IMR-90 (cell line): ENCODE data around the gene EMP1. TPM values are rescaled to one million over a fixed set of nuclear protein-coding genes. Genes with fewer than 3 reads are reported as not detected.

Source experiments
- ATAC-seq: fragments of 200-7000 bp; cut with Tn5 transposase; 2 replicates; pipeline ENCODE4 v1.9.1; 2020; ENCODE audit warnings: low read depth, mild to moderate bottlenecking, moderate library complexity
- BruUV-seq: library from RNA; stranded (reverse); fragments of 400-500 nt; replicated peaks from 2 replicates; lab custom pipeline; 2021; lab: Mats Ljungman, UMichigan
- CTCF ChIA-PET: fragments of 300-600 bp; formaldehyde crosslinking; extraction: SDS; loops from one replicate; lab custom pipeline; 2021; ENCODE audit warnings: antibody characterized with exemption; lab: Yijun Ruan, JAX
- POLR2A ChIA-PET: fragments of 300-600 bp; sonication (Branson Sonifier 250); formaldehyde crosslinking; loops from one replicate; lab custom pipeline; 2022; ENCODE audit warnings: antibody characterized with exemption; ENCODE audit not compliant: unreplicated experiment; lab: Charles Lee
- DNase-seq: peaks from one replicate; pipeline ENCODE4 v3.0.0; 2013
- H2AFZ ChIP-seq: replicated peaks from 2 replicates; pipeline ENCODE3; 2013; ENCODE audit warnings: low read length, mild to moderate bottlenecking; ENCODE audit not compliant: poor library complexity
- H2AK5ac ChIP-seq: 2 replicates; pipeline ENCODE4 v1.6.1; 2013; ENCODE audit warnings: low read depth, low read length, inconsistent platforms
- H2AK9ac ChIP-seq: replicated peaks from 2 replicates; pipeline ENCODE3; 2013; ENCODE audit warnings: mild to moderate bottlenecking, low read depth, low read length, moderate library complexity; ENCODE audit not compliant: poor library complexity
- H2BK120ac ChIP-seq: 2 replicates; pipeline ENCODE4 v1.6.1; 2013; ENCODE audit warnings: low read depth, low read length, inconsistent platforms
- H2BK15ac ChIP-seq: 3 replicates; pipeline ENCODE4 v1.6.1; 2013; ENCODE audit warnings: low read depth, low read length, inconsistent platforms
- H2BK20ac ChIP-seq: 2 replicates; pipeline ENCODE4 v1.6.1; 2013; ENCODE audit warnings: low read depth, mild to moderate bottlenecking, inconsistent platforms, low read length, moderate library complexity
- H2BK5ac ChIP-seq: 2 replicates; pipeline ENCODE4 v1.6.1; 2013; ENCODE audit warnings: mild to moderate bottlenecking, low read depth, low read length, inconsistent platforms; ENCODE audit not compliant: poor library complexity, severe bottlenecking
- H3K14ac ChIP-seq: replicated peaks from 2 replicates; pipeline ENCODE4 v1.6.1; 2013; ENCODE audit warnings: low read depth, low read length, inconsistent platforms
- H3K18ac ChIP-seq: 2 replicates; pipeline ENCODE4 v1.6.1; 2013; ENCODE audit warnings: low read depth, low read length, control low read depth
- H3K23ac ChIP-seq: 2 replicates; pipeline ENCODE4 v1.6.1; 2013; ENCODE audit warnings: low read depth, low read length, inconsistent platforms
- H3K27ac ChIP-seq: 2 replicates; pipeline ENCODE4 v1.5.1; 2013; ENCODE audit warnings: mild to moderate bottlenecking, control low read depth, low read length; ENCODE audit not compliant: insufficient read depth
- H3K27me3 ChIP-seq: 2 replicates; pipeline ENCODE4 v1.6.1; 2013; ENCODE audit warnings: low read length; ENCODE audit not compliant: control insufficient read depth, insufficient read depth
- H3K36me3 ChIP-seq: 2 replicates; pipeline ENCODE4 v1.6.1; 2013; ENCODE audit warnings: low read length, mixed read lengths; ENCODE audit not compliant: control insufficient read depth, insufficient read depth
- H3K4ac ChIP-seq: 2 replicates; pipeline ENCODE4 v1.6.1; 2013; ENCODE audit warnings: low read depth, low read length, inconsistent platforms
- H3K4me1 ChIP-seq: 2 replicates; pipeline ENCODE4 v1.6.1; 2013; ENCODE audit warnings: low read length, mixed read lengths; ENCODE audit not compliant: control insufficient read depth, insufficient read depth
- H3K4me2 ChIP-seq: 2 replicates; pipeline ENCODE4 v1.6.1; 2013; ENCODE audit warnings: low read depth, mild to moderate bottlenecking, control low read depth, low read length, moderate library complexity
- H3K4me3 ChIP-seq: 2 replicates; pipeline ENCODE4 v1.5.1; 2013; ENCODE audit warnings: low read depth, mild to moderate bottlenecking, control low read depth, low read length, moderate library complexity; ENCODE audit not compliant: insufficient read depth
- H3K56ac ChIP-seq: 2 replicates; pipeline ENCODE4 v1.6.1; 2013; ENCODE audit warnings: low read length, inconsistent platforms; ENCODE audit not compliant: insufficient read depth; ENCODE audit errors: extremely low read depth
- H3K79me1 ChIP-seq, 2 experiments: 2 replicates each; pipeline ENCODE4 v1.6.1; 2013; ENCODE audit warnings: low read length in 2 of 2, inconsistent platforms in 1 of 2, low read depth in 1 of 2
- H3K9ac ChIP-seq: 2 replicates; pipeline ENCODE4 v1.6.1; 2013; ENCODE audit warnings: low read depth, low read length, control low read depth
- H3K9me1 ChIP-seq: 2 replicates; pipeline ENCODE4 v1.6.1; 2013; ENCODE audit warnings: low read length, inconsistent platforms; ENCODE audit not compliant: insufficient read depth
- H3K9me3 ChIP-seq: 2 replicates; pipeline ENCODE4 v1.6.1; 2013; ENCODE audit warnings: low read length; ENCODE audit not compliant: control insufficient read depth, insufficient read depth
- H4K20me1 ChIP-seq: 2 replicates; pipeline ENCODE4 v1.6.1; 2013; ENCODE audit warnings: low read length, inconsistent platforms; ENCODE audit not compliant: insufficient read depth
- H4K5ac ChIP-seq: 2 replicates; pipeline ENCODE4 v1.6.1; 2013; ENCODE audit warnings: mild to moderate bottlenecking, low read depth, low read length, control low read depth
- H4K8ac ChIP-seq, 2 experiments: 2 replicates each; pipeline ENCODE4 v1.6.1; 2013; ENCODE audit warnings: low read depth in 2 of 2, low read length in 2 of 2, control low read depth in 1 of 2, inconsistent platforms in 1 of 2
- H4K91ac ChIP-seq: 2 replicates; pipeline ENCODE4 v1.6.1; 2013; ENCODE audit warnings: low read depth, low read length, inconsistent platforms; ENCODE audit not compliant: insufficient read depth
- BHLHE40 ChIP-seq: fragments of 150-350 bp; IDR thresholded peaks from 2 replicates; pipeline ENCODE4 v1.6.1; 2016; ENCODE audit warnings: mild to moderate bottlenecking, low read depth, low read length
- ELK1 ChIP-seq: fragments of 150-350 bp; IDR thresholded peaks from 2 replicates; pipeline ENCODE4 v1.6.1; 2016; ENCODE audit warnings: low read depth, mild to moderate bottlenecking, low read length, moderate library complexity, borderline replicate concordance
- FOS ChIP-seq: fragments of 150-350 bp; IDR thresholded peaks from 2 replicates; pipeline ENCODE4 v1.6.1; 2016; ENCODE audit warnings: low read depth, low read length
- MXI1 ChIP-seq: IDR thresholded peaks from 2 replicates; pipeline ENCODE4 v1.6.1; 2012; ENCODE audit warnings: low read depth, mild to moderate bottlenecking, low read length, moderate library complexity, borderline replicate concordance
- NFE2L2 ChIP-seq: fragments of 150-350 bp; IDR thresholded peaks from 2 replicates; pipeline ENCODE4 v1.6.1; 2016; ENCODE audit warnings: low read depth, mild to moderate bottlenecking, low read length
- POLR2A ChIP-seq: IDR thresholded peaks from 2 replicates; pipeline ENCODE4 v1.6.1; 2012; ENCODE audit warnings: mild to moderate bottlenecking, low read depth, low read length
- RAD21 ChIP-seq: IDR thresholded peaks from 2 replicates; pipeline ENCODE4 v1.6.1; 2012; ENCODE audit warnings: low read length, improper control_type of control experiment
- RFX5 ChIP-seq: IDR thresholded peaks from 2 replicates; pipeline ENCODE4 v1.8.0; 2012; ENCODE audit warnings: low read depth, mild to moderate bottlenecking, low read length, moderate library complexity
- USF2 ChIP-seq: fragments of 150-350 bp; IDR thresholded peaks from 2 replicates; pipeline ENCODE4 v1.6.1; 2017; ENCODE audit warnings: mild to moderate bottlenecking, antibody characterized with exemption, low read length, low read depth
- WGBS, 2 experiments: methylation state at CpG; one replicate each; pipeline versions ENCODE4 v1.1.5 to v1.1.7; 2013; ENCODE audit warnings: missing lambda C conversion rate in 2 of 2; ENCODE audit not compliant: insufficient read length in 1 of 2; ENCODE audit errors: extremely low coverage in 2 of 2; 5-methylcytosine and 5-hydroxymethylcytosine counted together
- dilution Hi-C: fragments of 300-500 bp; cut with HindIII; formaldehyde crosslinking; loops from one replicate; pipeline ENCODE4 v1.14.3; 2018; ENCODE audit warnings: low sequenced_read_pairs; ENCODE audit not compliant: unreplicated experiment
- in situ Hi-C: fragments of 300-500 bp; cut with MboI; formaldehyde crosslinking; loops from 3 replicates; pipeline ENCODE4 v1.14.3; 2019; ENCODE audit warnings: low sequenced_read_pairs, inconsistent platforms, mixed read lengths
- intact Hi-C: fragments of 100-400 bp; cut with micrococcal nuclease; formaldehyde crosslinking; loops from 2 replicates; pipeline ENCODE4 v1.10.0; 2022
- polyA plus RNA-seq, 3 experiments: library from polyadenylated mRNA; depleted of rRNA; stranded (reverse); fragments of >200 nt; gene quantifications; 2 replicates each; pipeline ENCODE4 v1.2.3, GENCODE V29; 2012; ENCODE audit warnings: low replicate concordance in 1 of 3
- total RNA-seq: library from RNA; depleted of rRNA; stranded (reverse); fragments of >200 nt; gene quantifications from 2 replicates; pipeline ENCODE4 v1.2.3, GENCODE V29; 2012

EMP1 gene
- total and polyA plus RNA-seq, 2 of the 4 experiments (the other 2 are of a cell fraction), result 137 to 201 TPM

GRCh38 chr12:13219320-13219719, 22.8 kb downstream of the EMP1 start:
- Histone ChIP-seq H2AFZ (no peak overlapping the region), H4K5ac (no peak overlapping the region), H2BK5ac (no peak overlapping the region), H3K4ac (no peak overlapping the region), H3K14ac (no peak overlapping the region), H3K56ac (no peak overlapping the region), H3K79me1 (peaks cover 10 to 34% of the 10 kb centered on the region in 2 experiments), H2BK15ac (no peak overlapping the region), H2AK5ac (no peak overlapping the region), H3K9ac (no peak overlapping the region), H3K36me3 (peaks cover 27% of the 10 kb centered on the region), H4K8ac (no peak overlapping the region), H3K9me1 (peaks cover 22% of the 10 kb centered on the region), H2BK20ac (no peak overlapping the region), H3K18ac (no peak overlapping the region), H3K23ac (no peak overlapping the region), H3K4me2 (no peak overlapping the region), H3K4me1 (peaks cover 18% of the 10 kb centered on the region), H3K27me3 (no peaks in the 10 kb centered on the region), H2BK120ac (no peak overlapping the region), H4K91ac (no peak overlapping the region), H3K27ac (no peak overlapping the region), H3K9me3 (peaks cover 5% of the 10 kb centered on the region), H4K20me1 (no peaks in the 10 kb centered on the region), H3K4me3 (no peak overlapping the region), H2AK9ac (no peak overlapping the region)
- intact Hi-C loops, result no loop called here
- CTCF ChIA-PET, result interaction anchor here (0.7 to 1.2 kb wide), 2 partner anchors 15 to 121 kb away, joined by 3 to 5 read pairs; no protein-coding TSS in a partner anchor
- DNase-seq (no peak), ATAC-seq (no peak)
- 94% methylated on average over 2 of the region's 3 CpGs; no CpG with 5 or more reads in 1 of the 2 experiments for WGBS, 2 experiments
- TF ChIP-seq NFE2L2 (no peak), MXI1 (no peak), USF2 (no peak), RAD21 (no peak), POLR2A (no peak), FOS (no peak), RFX5 (no peak), ELK1 (no peak), BHLHE40 (no peak)
- POLR2A ChIA-PET, result no interaction called here
- dilution Hi-C loops, result no loop called here
- BruUV-seq, result no TSS peak
- in situ Hi-C loops, result no loop called here
